Thyroid gland (tissue), 4 donors: ENCODE data around the gene F13A1.

Source experiments
- POLR2A ChIP-seq, 2 donors: fragments of 450-650 bp; IDR thresholded peaks; one replicate each; pipeline ENCODE4 v1.6.1; 2017; ENCODE audit warnings: antibody characterized with exemption in 2 of 2, mild to moderate bottlenecking in 2 of 2, moderate library complexity in 1 of 2
- TF ChIP-seq, protein P1 (sequence below), 6 experiments: fragments of 200-600 bp in 3 of 6; fragments of 450-650 bp in 3 of 6; sonication (generic) in 3 of 6; IDR thresholded peaks; one replicate each; pipeline ENCODE4 v1.5.1; 2016 to 2019; ENCODE audit warnings: antibody characterized with exemption in 6 of 6, mild to moderate bottlenecking in 2 of 6, inconsistent platforms in 1 of 6, moderate library complexity in 1 of 6

DNA sequence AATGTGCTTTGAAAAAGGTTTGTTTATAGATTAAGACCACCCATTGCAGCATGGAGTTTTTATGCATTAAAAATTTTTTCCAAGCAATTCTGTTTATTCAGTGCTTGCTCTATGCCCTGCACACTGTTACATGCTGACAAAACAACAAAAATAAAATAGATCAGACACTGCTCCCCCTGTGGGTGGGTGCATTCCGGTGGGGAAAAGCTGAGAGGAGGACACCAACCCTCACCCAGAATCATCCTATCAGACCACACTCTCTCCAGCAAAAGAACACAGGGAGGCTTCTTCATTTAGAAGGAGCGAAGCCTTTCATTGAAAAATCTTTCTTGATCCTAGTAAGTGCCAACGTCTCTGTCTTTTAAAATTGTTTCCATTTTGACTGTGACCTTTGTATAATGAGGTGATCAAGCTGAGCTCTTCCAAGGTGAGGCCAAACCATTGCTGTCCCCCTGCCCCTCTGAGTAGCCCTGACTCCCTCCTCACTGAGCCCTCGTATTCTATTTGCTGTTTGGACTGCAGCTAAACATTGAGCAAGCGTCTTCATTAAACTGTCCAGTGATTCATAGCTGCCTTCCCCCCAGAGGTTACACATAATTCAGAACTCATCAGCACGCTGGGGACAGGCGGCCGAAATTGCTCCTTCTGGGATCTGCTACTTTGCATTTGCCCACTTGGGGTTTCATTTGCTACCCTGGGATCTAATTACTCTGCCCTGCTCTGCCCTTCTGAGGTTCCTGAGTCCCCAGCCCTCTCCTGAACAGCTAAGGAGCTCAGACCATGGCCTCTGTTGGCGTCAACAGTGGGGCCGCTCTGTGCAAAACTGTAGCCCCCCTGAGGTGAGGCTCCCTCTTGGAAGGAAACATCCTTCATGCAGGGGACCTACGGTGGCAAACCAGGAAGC is 102.4 kb downstream of the F13A1 start:
- TF ChIP-seq, protein P1, sequence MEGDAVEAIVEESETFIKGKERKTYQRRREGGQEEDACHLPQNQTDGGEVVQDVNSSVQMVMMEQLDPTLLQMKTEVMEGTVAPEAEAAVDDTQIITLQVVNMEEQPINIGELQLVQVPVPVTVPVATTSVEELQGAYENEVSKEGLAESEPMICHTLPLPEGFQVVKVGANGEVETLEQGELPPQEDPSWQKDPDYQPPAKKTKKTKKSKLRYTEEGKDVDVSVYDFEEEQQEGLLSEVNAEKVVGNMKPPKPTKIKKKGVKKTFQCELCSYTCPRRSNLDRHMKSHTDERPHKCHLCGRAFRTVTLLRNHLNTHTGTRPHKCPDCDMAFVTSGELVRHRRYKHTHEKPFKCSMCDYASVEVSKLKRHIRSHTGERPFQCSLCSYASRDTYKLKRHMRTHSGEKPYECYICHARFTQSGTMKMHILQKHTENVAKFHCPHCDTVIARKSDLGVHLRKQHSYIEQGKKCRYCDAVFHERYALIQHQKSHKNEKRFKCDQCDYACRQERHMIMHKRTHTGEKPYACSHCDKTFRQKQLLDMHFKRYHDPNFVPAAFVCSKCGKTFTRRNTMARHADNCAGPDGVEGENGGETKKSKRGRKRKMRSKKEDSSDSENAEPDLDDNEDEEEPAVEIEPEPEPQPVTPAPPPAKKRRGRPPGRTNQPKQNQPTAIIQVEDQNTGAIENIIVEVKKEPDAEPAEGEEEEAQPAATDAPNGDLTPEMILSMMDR (IDR thresholded peaks at IDR 0.05), result no peak
- TF ChIP-seq POLR2A (IDR thresholded peaks at IDR 0.05), result no peak
